Measurements from ENCODE around the gene SPTB. TPM values are rescaled to one million over a fixed set of nuclear protein-coding genes. Genes with fewer than 3 reads are reported as not detected.

Gene SPTB
- total and polyA plus RNA-seq, 10 of the 15 experiments (the other 5 are each of a cell fraction or from before 2014, with no cell fraction given) = under 0.01 to 0.04 (median 0.02) TPM; not detected in 4

DNA sequence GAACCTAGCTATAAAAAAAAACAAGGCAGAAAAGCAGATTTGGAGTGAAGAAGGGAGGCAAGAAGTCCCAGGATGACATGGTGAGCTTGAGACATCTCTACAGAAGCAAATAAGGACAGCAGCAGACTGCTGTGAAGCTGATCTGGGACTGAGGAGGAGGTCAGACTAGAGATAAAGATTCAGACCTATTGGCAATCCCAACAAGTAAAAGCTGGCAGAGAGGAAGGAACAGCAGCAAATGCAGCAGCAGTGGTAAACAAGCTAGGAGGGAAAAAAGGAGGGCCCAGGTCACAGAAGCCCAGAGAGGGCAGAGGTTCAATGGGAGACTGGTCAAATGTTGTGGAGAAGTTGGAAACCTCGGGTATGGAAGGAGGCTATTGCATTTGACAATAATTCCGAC, 11.3 kb downstream of the SPTB start:
- H3K27ac ChIP-seq (ENCODE audit: control insufficient read depth, insufficient read depth) = no peak overlapping the region
- ATAC-seq (no peak), DNase-seq (ENCODE audit: low read depth, low spot score) (no peak), FAIRE-seq (no peak)
- H3K9me3 ChIP-seq (replicated peaks; ENCODE audit: control insufficient read depth, insufficient read depth, low read length) = no peaks in the 10 kb centered on the region
- BruUV-seq (replicated peaks) = no TSS peak
- H3K9ac ChIP-seq (ENCODE audit: control insufficient read depth, insufficient read depth, low read length) = no peak overlapping the region
- H3K4me2 ChIP-seq (ENCODE audit: control insufficient read depth, insufficient read depth) = no peak overlapping the region
- TF ChIP-seq, protein P1, sequence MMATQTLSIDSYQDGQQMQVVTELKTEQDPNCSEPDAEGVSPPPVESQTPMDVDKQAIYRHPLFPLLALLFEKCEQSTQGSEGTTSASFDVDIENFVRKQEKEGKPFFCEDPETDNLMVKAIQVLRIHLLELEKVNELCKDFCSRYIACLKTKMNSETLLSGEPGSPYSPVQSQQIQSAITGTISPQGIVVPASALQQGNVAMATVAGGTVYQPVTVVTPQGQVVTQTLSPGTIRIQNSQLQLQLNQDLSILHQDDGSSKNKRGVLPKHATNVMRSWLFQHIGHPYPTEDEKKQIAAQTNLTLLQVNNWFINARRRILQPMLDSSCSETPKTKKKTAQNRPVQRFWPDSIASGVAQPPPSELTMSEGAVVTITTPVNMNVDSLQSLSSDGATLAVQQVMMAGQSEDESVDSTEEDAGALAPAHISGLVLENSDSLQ (IDR thresholded peaks at IDR 0.05) = no peak
- ChIA-PET CTCF (interaction anchor here (1.3 kb wide), 1 partner anchor 45 kb away, joined by 4 read pairs; no protein-coding TSS in a partner anchor), POLR2A (no interaction called here), RAD21 (ENCODE audit: unreplicated experiment) (no interaction called here), SMC1A (ENCODE audit: uncharacterized antibody, unreplicated experiment) (interaction anchor here (1.0 to 2.8 kb wide), 2 partner anchors 11 to 17 kb away, joined by 3 to 6 read pairs; no protein-coding TSS in a partner anchor)
- H3K4me3 ChIP-seq = no peak overlapping the region
- 15% methylated on average over 2 of the region's 2 CpGs for WGBS (ENCODE audit: insufficient coverage, insufficient replicate concordance, low lambda C conversion rate, missing lambda C conversion rate)
- H3K36me3 ChIP-seq (ENCODE audit: control insufficient read depth in 2 of 2, insufficient read depth in 2 of 2, low read length in 1 of 2) = no peaks in the 10 kb centered on the region
- in situ Hi-C loops (cut with MboI) = no loop called here
- no peaks in the 10 kb centered on the region for H3K4me1 ChIP-seq (ENCODE audit: control insufficient read depth, insufficient read depth, low read length)
- no peak overlapping the region for H2AFZ ChIP-seq (ENCODE audit: control insufficient read depth, low read depth, low read length)
- intact Hi-C loops (cut with micrococcal nuclease; ENCODE audit: unreplicated experiment) = no loop called here
- peaks cover 0 to 5% of the 10 kb centered on the region in 2 experiments; a peak in 1 of 4 replicates for H3K27me3 ChIP-seq (replicated peaks in 1 of 2; ENCODE audit: control insufficient read depth in 2 of 2, insufficient read depth in 2 of 2, low read length in 1 of 2)
- no peaks in the 10 kb centered on the region for H3K79me2 ChIP-seq (ENCODE audit: control insufficient read depth, insufficient read depth, low read length)
- H4K20me1 ChIP-seq (ENCODE audit: control insufficient read depth, insufficient read depth) = no peaks in the 10 kb centered on the region

DNA sequence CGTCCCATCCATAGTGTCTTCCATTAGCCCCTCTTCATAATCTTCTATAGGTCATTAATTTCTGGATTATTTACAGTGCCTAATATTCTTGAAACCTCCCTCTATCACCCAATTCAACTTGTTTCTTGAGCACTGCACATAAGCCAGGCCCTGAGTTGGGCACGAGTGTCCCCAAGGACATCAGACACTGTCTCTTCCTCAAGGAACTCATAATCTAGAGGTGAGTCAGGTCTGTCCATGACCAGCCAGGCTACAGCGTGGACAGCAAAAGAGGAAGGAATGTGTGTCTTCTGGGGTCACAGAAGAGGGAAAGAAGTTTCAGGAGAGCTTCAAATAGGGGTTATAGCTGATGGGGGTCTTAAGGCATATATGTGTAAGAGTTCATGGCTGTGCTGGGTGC, 12.5 kb downstream of the SPTB start:
- in situ Hi-C loops (cut with MboI) (no loop called here), intact Hi-C loops (cut with micrococcal nuclease; ENCODE audit: unreplicated experiment) (no loop called here)
- ChIA-PET RAD21 (ENCODE audit: unreplicated experiment) (no interaction called here), SMC1A (ENCODE audit: uncharacterized antibody, unreplicated experiment) (interaction anchor here (0.9 to 2.8 kb wide), 2 partner anchors 16 to 22 kb away, joined by 4 to 6 read pairs; no protein-coding TSS in a partner anchor), CTCF (no interaction called here), POLR2A (no interaction called here)
- no peak overlapping the region for H3K4me2 ChIP-seq (ENCODE audit: control insufficient read depth, insufficient read depth)
- BruUV-seq (replicated peaks) = no TSS peak
- H3K9me3 ChIP-seq (replicated peaks; ENCODE audit: control insufficient read depth, insufficient read depth, low read length) = no peaks in the 10 kb centered on the region
- no peaks in the 10 kb centered on the region for H3K79me2 ChIP-seq (ENCODE audit: control insufficient read depth, insufficient read depth, low read length)
- WGBS (ENCODE audit: insufficient coverage, insufficient replicate concordance, low lambda C conversion rate, missing lambda C conversion rate) = 35% methylated on average over 3 of the region's 3 CpGs
- no peak overlapping the region for H3K4me3 ChIP-seq
- DNase-seq (ENCODE audit: low read depth, low spot score) (no peak), FAIRE-seq (no peak), ATAC-seq (no peak)
- no peaks in the 10 kb centered on the region for H3K36me3 ChIP-seq (ENCODE audit: control insufficient read depth in 2 of 2, insufficient read depth in 2 of 2, low read length in 1 of 2)
- H3K4me1 ChIP-seq (ENCODE audit: control insufficient read depth, insufficient read depth, low read length) = no peaks in the 10 kb centered on the region
- H3K9ac ChIP-seq (ENCODE audit: control insufficient read depth, insufficient read depth, low read length) = no peak overlapping the region
- H3K27me3 ChIP-seq (replicated peaks in 1 of 2; ENCODE audit: control insufficient read depth in 2 of 2, insufficient read depth in 2 of 2, low read length in 1 of 2) = peaks cover 0 to 5% of the 10 kb centered on the region in 2 experiments; a peak in 1 of 4 replicates
- H4K20me1 ChIP-seq (ENCODE audit: control insufficient read depth, insufficient read depth) = no peaks in the 10 kb centered on the region
- no peak overlapping the region for H3K27ac ChIP-seq (ENCODE audit: control insufficient read depth, insufficient read depth)
- no peak overlapping the region for H2AFZ ChIP-seq (ENCODE audit: control insufficient read depth, low read depth, low read length)
- no peak for TF ChIP-seq RBBP5 (conservative IDR thresholded peaks at IDR 0.05)
- TF ChIP-seq ZNF274 (IDR thresholded peaks at IDR 0.05; ENCODE audit: insufficient read depth, insufficient read length) = no peak
- TF ChIP-seq GABPA (IDR thresholded peaks at IDR 0.05; ENCODE audit: low read depth) = no peak
- TF ChIP-seq CBFB (IDR thresholded peaks at IDR 0.05; ENCODE audit: low read depth) = no peak
- TF ChIP-seq SP1 (IDR thresholded peaks at IDR 0.05; ENCODE audit: low read depth, low read length) = no peak
- TF ChIP-seq ZNF24 (IDR thresholded peaks at IDR 0.05) = no peak
- no peak for TF ChIP-seq MYB (IDR thresholded peaks at IDR 0.05; ENCODE audit: borderline replicate concordance, low read depth, low read length)
- TF ChIP-seq, protein P2, sequence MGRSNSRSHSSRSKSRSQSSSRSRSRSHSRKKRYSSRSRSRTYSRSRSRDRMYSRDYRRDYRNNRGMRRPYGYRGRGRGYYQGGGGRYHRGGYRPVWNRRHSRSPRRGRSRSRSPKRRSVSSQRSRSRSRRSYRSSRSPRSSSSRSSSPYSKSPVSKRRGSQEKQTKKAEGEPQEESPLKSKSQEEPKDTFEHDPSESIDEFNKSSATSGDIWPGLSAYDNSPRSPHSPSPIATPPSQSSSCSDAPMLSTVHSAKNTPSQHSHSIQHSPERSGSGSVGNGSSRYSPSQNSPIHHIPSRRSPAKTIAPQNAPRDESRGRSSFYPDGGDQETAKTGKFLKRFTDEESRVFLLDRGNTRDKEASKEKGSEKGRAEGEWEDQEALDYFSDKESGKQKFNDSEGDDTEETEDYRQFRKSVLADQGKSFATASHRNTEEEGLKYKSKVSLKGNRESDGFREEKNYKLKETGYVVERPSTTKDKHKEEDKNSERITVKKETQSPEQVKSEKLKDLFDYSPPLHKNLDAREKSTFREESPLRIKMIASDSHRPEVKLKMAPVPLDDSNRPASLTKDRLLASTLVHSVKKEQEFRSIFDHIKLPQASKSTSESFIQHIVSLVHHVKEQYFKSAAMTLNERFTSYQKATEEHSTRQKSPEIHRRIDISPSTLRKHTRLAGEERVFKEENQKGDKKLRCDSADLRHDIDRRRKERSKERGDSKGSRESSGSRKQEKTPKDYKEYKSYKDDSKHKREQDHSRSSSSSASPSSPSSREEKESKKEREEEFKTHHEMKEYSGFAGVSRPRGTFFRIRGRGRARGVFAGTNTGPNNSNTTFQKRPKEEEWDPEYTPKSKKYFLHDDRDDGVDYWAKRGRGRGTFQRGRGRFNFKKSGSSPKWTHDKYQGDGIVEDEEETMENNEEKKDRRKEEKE (IDR thresholded peaks at IDR 0.05) = no peak
- no peak for TF ChIP-seq SPI1 (IDR thresholded peaks at IDR 0.05; ENCODE audit: borderline replicate concordance, insufficient read depth, low read depth, low read length)
- no peak for TF ChIP-seq IRF4 (IDR thresholded peaks at IDR 0.05; ENCODE audit: low read depth, low read length)
- no peak for TF ChIP-seq CBX5 (IDR thresholded peaks at IDR 0.05; ENCODE audit: low read depth)
- TF ChIP-seq ZNF207 (IDR thresholded peaks at IDR 0.05; ENCODE audit: borderline replicate concordance) = no peak
- no peak for TF ChIP-seq RELA (IDR thresholded peaks at IDR 0.05; ENCODE audit: borderline replicate concordance, partially characterized antibody)
- no peak for TF ChIP-seq NFXL1 (IDR thresholded peaks at IDR 0.05; ENCODE audit: borderline replicate concordance)
- no peak for TF ChIP-seq NR2C2 (IDR thresholded peaks at IDR 0.05; ENCODE audit: borderline replicate concordance, control insufficient read depth, insufficient read length, low read depth)
